NT2/D1 (cell line): ENCODE measurements around the gene ADISSP.

Experiments used
- DNase-seq: peaks from one replicate; pipeline ENCODE4 v3.0.0-alpha.2; 2011; ENCODE audit warnings: low read depth, low spot score
- H3K27me3 ChIP-seq: 2 replicates; pipeline ENCODE4 v1.6.0; 2011; ENCODE audit warnings: mild to moderate bottlenecking; ENCODE audit not compliant: insufficient read length, insufficient read depth
- H3K36me3 ChIP-seq: 2 replicates; pipeline ENCODE4 v1.6.1; 2011; ENCODE audit warnings: mild to moderate bottlenecking, low read length, mixed read lengths; ENCODE audit not compliant: insufficient read depth, insufficient read length
- H3K4me1 ChIP-seq: 2 replicates; pipeline ENCODE4 v1.5.1; 2011; ENCODE audit not compliant: insufficient read depth, insufficient read length
- H3K4me3 ChIP-seq: 2 replicates; pipeline ENCODE4 v1.5.1; 2011; ENCODE audit warnings: low read depth; ENCODE audit not compliant: insufficient read length
- H3K9ac ChIP-seq: 2 replicates; pipeline ENCODE4 v1.6.0; 2011; ENCODE audit warnings: low read depth; ENCODE audit not compliant: insufficient read length
- H3K9me3 ChIP-seq: 2 replicates; pipeline ENCODE4 v1.5.1; 2011; ENCODE audit warnings: mild to moderate bottlenecking, low read length; ENCODE audit not compliant: insufficient read depth
- SUZ12 ChIP-seq: IDR thresholded peaks from 2 replicates; pipeline ENCODE4 v1.6.1; 2011; ENCODE audit not compliant: insufficient read length, insufficient read depth; ENCODE audit errors: extremely low read depth
- YY1 ChIP-seq: IDR thresholded peaks from 2 replicates; pipeline ENCODE4 v1.6.1; 2011; ENCODE audit not compliant: insufficient read length, insufficient read depth
- ZNF274 ChIP-seq: IDR thresholded peaks from 2 replicates; pipeline ENCODE4 v1.6.1; 2011; ENCODE audit warnings: mild to moderate bottlenecking, low read depth, low read length

Gene ADISSP

GRCh38 chr20:3706774-3707507 lies 60.6 kb downstream of the ADISSP start:
- Histone ChIP-seq H3K9ac (no peak overlapping the region), H3K9me3 (no peaks in the 10 kb centered on the region), H3K4me3 (no peak overlapping the region), H3K4me1 (peaks cover 2% of the 10 kb centered on the region), H3K36me3 (no peaks in the 10 kb centered on the region), H3K27me3 (no peaks in the 10 kb centered on the region)
- no peak for TF ChIP-seq YY1
- no peak for TF ChIP-seq SUZ12
- no peak for TF ChIP-seq ZNF274
- no peak for DNase-seq

GRCh38 chr20:3705970-3706739 lies 61.4 kb downstream of the ADISSP start:
- Histone ChIP-seq H3K9me3 (no peaks in the 10 kb centered on the region), H3K9ac (no peak overlapping the region), H3K4me3 (no peak overlapping the region), H3K27me3 (no peaks in the 10 kb centered on the region), H3K36me3 (no peaks in the 10 kb centered on the region), H3K4me1 (peaks cover 2% of the 10 kb centered on the region)
- DNase-seq = no peak
- no peak for TF ChIP-seq SUZ12
- no peak for TF ChIP-seq ZNF274
- TF ChIP-seq YY1 = no peak

GRCh38 chr20:3705491-3705969 lies 62.0 kb downstream of the ADISSP start:
- TF ChIP-seq SUZ12 (no peak), YY1 (no peak), ZNF274 (no peak)
- no peaks in the 10 kb centered on the region for H3K36me3 ChIP-seq
- no peaks in the 10 kb centered on the region for H3K27me3 ChIP-seq
- DNase-seq = no peak
- H3K9me3 ChIP-seq = no peaks in the 10 kb centered on the region
- H3K4me3 ChIP-seq = no peak overlapping the region
- no peak overlapping the region for H3K9ac ChIP-seq
- peaks cover 1% of the 10 kb centered on the region for H3K4me1 ChIP-seq

- Histone ChIP-seq H3K36me3 (no peaks in the 10 kb centered on the region), H3K4me3 (no peak overlapping the region), H3K4me1 (no peaks in the 10 kb centered on the region), H3K9ac (no peak overlapping the region), H3K9me3 (no peaks in the 10 kb centered on the region), H3K27me3 (no peaks in the 10 kb centered on the region)
- no peak for DNase-seq
- no peak for TF ChIP-seq SUZ12
- no peak for TF ChIP-seq YY1
- TF ChIP-seq ZNF274 = no peak
Observed at GRCh38 chr20:3704087-3704486, 63.5 kb downstream of the ADISSP start.
